Mucosa of gallbladder (tissue), 1 donor: ENCODE data around the gene NR1I3. TPM values are rescaled to one million over a fixed set of nuclear protein-coding genes. Genes with fewer than 3 reads are reported as not detected.
A peak's percentile ranks its signal among the peaks of the same experiment; 100 is the strongest.
"Not testable (repeated sequence)": the region's sequence is repeated elsewhere in the genome, so short reads cannot be mapped to it uniquely, and the experiment has no call there.

Source experiments
- DNase-seq: peaks from one replicate; pipeline ENCODE4 v3.0.0-alpha.2; 2020; ENCODE audit warnings: low spot score
- total RNA-seq: library from RNA; stranded (reverse); gene quantifications from one replicate; pipeline ENCODE4 v1.2.1, GENCODE V29; 2021
- donor health status: DM: no; HTN: no; CAD: no.

The NR1I3 gene, protein sequence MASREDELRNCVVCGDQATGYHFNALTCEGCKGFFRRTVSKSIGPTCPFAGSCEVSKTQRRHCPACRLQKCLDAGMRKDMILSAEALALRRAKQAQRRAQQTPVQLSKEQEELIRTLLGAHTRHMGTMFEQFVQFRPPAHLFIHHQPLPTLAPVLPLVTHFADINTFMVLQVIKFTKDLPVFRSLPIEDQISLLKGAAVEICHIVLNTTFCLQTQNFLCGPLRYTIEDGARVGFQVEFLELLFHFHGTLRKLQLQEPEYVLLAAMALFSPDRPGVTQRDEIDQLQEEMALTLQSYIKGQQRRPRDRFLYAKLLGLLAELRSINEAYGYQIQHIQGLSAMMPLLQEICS
- not detected for total RNA-seq

DNA sequence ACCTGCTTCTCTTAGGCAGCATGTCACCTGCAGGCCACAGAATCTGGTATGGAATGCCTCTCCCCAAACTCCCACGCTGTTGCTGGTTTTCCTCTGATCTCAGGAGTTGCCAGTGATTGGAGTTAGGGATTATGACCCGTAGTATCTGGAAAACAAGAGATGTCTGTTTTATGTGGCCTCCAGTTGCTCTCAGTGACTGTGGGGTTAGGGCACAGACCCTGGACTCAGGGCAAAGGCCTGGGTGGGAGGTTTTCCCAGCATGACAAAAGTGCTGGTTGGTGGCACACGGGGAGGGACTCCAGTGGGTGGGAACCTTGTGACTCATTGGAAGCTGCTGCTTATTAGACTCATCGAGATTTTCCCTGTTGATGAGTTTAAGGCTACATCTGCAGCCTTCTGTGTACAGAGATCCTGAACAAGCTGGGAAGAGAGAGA, at the start of gene NR1I3:
Gene NR1I3, minus strand, starts transcription at position 165 of the 435 bp plus-strand sequence. CDS start 1,638 bp downstream, outside the sequence.
- DNase-seq = no peak

DNA sequence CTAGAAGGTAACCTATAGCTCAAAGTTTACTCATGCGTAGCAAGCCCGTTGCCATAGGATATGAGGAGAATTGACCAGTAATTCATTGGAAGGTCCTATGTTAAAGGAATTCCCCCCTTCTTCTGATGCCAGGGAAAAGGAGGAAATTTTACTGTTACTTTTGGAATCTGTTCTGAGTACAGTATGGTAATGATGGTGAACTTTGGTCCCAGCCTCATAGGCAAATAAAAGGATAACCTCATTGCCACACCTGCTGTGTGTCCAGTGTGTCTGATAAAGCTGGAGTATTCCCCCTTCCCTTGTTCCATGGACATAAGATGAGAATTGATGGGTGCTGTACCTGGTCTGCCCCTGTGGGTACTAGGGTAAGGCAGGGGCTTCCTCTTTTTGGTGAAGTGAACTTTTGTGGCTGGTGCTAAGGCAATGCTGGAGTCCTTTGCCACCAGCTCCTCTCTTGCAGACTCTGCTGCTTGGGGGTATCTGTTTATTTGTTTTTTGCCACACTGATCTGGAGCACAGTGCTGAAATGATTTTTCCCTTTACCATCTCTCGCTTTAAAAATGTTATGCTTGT, 49.6 kb upstream of the NR1I3 start:
- DNase-seq = no peak

DNA sequence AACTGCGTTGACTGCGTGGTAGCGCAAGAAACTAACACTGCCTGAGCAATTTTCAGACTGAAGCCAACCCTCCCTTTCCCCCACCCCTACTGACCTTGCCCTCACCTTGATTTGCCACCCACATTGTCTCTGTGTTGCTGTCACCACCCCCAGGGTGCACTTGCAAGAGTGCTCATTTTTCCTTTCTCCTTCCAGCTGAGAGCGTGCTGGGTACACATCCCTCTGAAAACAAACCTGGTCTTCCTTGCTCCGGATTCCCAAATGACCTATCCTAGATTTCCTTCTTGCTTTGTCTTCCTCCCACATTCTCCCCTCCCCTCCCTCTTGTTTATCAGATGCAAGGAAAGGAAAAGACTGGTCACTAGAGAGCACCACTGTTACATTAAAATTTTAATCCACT, 47.5 kb upstream of the NR1I3 start:
- no peak for DNase-seq

DNA sequence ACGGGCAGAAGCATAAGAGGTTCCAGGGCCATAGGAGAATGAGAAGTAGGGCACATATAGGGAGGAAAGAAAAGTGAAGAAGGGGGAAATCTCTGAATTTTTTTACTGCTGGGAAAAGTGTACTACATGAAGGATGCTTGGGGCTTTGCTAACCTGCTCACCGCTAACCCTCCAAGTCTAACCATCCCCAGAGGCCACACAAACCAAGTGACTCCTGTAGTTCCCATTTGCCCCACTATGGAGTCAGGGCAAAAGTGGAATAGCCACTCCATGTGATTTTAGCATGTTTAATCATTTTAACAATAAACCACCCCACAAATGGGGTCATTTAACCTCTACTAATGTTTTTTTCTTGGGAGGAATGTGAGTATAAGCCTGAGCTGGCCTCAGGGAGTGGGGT, 47.1 kb upstream of the NR1I3 start:
- DNase-seq = no peak

DNA sequence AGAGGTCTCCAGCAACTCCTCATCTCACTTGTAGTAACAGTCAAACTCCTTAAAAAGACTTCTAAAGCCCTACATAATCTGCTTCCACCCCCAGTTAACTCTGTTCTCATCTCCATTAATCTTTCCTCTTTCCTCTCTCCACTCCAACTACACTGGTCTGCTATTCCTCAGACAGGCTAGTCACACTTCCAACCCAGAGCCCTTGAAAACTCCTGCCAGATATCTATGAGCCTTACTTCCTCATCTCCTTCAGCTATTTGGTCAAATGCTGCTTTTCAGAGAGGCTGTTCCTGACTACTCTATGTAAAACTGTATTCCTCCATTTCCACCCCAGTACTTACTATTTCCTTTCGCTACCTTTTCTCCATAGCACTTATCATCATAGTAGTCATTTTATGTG, 45.0 kb upstream of the NR1I3 start:
- no peak for DNase-seq

DNA sequence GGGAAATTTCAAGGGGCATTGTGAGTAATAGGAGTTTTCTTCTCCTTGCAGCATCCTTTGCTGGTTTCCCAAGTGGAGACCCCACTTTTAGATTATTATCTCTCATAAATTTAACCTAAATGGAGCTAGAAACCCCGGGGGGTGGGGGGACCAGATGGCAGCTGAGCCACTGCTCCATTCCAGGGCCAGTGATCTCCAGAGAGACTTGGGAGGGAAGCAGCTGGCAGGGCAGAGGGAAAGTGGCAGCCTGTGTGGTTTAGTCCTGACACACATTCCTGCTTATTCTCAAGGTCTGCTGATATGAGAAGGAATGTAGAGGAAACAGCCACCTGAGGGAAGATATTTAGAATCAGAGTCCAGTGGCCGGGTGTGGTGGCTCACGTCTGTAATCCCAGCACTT, 36.9 kb upstream of the NR1I3 start:
- DNase-seq = no peak

DNA sequence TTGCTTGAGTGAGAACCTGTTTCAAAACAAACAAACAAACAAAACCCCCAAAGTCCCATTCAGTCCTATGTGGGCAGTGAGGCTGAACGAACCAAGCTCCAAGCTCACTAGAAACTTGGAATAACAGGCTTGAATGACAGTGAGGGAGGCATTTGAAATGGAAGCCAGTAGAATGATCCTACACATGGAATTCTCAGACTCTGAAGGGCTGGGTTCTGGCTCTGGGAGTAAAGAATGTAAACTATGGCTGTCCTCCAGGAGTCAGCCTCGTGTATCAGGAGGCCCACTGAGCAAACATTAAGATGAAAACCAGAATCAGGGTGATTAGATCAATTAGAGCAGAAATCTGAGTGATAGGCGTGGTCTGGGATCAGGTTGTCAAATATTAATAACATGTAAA, 35.4 kb upstream of the NR1I3 start:
- DNase-seq = no peak

DNA sequence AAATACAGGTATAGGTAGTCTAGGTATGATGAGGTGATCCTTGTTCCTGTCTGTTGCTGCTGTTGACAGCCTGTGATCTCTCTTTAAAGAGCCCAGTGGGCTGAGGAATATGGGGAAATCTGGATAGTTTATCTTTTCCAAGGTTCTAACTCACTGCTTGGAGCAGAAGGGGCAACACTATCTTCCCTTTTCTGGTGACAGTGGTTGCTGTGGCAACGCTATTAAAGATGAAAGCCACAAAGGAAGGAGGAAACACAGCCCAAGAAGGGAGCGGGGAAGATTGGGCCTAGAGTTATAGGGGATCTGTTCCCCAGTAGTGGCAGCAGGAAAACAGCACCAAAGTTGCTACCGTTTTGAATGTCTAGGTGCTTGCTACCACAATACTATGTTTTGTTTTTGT, 29.3 kb upstream of the NR1I3 start:
- no peak for DNase-seq

DNA sequence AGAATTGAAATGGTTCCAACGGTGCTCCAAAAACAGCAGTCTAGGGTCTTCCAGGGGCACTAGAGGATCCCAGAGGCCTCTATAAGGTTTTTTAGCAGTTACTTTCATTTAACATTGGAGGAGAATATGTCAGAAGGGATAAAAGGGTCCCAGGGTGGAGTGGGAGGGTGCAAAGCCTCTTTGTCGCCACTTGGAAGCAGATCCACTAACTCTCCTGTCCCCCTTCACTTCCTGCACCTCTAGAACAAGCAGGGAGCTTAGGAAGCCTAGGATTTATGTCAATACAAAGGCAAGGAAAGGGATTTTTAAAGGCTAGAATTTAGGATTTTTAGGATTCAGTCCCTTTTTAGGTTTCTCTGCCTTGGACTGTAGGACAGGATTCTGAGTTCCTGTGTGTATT, 28.8 kb upstream of the NR1I3 start:
- DNase-seq = no peak

DNA sequence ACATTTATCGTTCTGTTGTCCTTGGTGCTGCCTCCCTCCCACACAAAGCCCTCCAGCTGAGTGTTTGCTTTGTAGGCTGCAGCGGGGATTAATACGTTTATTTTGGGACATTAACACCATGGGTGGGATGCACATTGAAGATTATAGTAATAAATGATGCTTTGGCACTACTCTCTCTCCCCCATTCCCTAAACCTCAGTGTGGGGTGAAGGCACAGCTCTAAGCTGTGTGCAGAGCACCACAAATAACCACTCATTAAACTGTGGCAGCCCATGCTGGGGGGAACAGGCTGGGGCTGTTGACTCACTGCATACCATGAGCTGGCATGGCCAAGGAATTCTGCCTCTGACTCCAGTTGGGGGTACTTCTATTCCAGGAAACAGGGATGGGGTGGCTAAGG, 28.2 kb upstream of the NR1I3 start:
- DNase-seq = no peak

DNA sequence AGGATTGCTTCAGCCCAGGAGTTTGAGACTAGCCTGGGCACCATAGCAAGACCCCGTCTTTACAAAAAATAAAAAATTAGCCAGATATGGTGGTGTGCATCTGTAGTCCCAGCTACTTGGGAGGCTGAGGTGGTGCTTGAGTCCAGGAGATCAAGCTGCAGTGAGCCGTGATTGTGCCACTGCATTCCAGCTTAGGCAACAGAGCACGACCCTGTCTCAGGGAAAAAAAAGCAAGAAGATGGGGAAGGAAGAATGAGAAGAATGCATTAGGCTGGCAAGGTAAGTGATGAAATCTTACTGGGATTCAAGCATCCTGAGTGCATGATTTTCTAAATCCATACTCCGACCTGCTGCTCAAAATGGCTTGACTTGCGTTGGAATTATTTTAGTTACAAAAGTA, 27.3 kb upstream of the NR1I3 start:
- DNase-seq = no peak

DNA sequence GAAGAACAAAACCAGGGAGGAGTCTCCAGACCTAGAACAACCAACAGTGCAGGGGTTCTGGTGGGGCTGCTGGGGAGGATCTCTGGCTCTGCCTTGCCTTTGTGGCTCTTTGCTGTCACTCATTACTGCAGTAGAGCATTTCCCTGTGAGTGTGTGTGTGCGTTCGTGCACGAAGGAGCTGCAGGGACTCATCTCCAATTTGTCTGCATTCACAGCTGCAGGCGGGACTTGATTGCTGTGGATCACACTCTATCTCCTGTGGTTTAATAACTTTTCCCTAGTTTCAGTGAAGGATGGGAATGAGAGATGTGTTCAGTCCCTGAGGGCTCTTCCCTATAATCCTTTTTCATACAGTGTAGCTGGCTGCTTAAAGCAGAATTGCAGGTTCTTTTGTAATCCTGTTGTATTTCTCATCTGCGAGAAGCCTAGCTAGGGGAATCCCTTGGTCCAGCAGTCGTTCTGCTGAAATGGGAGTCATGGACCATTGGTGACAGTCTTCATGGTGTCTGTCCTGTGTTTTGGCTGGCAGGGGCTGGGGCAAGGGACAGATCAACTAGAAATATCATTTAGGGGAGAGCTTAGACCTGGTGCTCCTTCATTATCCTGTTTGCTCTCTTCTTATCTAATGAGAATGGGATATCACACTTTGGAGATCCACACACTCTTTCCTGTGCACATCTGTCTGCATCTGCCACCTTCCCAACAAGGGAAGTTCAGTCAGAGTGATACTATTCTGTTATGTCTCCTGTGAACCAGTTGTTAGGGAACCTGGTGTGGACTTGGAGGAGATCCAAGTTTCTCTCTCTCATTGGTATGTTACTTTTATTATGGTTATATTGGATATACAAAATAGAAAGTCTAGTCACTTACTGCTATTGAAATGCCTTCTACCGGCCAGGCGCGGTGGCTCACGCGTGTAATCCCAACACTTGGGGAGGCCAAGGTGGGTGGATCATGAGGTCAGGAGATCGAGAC, 23.5 kb upstream of the NR1I3 start:
- no peak for DNase-seq

DNA sequence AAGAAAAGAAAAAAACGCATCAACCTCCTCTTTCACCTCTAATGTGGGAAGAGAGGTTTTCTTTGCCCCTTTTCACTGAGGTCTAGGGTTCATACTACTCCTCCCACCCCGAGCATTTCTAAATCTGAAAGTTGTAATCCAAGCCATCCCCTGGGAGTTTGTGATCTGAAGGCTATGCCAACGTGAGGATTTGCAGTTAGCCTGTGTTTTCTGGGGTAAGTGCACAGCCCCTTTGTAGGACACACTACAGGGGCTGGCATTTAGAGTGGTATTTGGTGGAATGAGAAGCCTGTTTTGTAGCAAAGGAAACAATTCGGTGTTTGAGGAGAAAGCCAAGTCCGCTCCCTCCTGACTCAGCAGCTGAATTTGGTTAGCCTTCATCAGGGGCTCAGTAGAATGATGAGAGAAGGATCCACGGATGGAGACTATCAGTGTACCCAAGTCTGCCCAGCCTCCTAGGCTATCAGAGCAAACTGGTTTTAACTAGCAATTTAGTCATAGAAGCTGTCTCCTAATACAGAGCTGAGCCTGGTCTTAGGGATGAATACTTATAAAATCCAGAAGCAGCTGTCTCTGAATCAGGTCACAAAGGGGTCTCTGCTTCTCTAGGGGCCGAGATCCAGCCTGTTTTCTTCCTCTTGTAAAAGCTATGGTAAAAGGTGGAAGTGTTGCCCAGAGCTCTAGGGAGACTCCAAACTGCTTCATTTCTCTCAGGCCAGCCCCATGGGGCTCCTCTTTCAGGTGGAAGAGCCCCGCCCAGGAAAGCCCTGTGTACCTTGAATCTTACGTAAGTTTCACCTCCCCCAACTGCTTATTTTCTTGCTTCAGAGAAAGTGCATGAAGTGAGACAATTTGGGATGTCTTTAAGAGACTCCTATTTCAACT, 22.6 kb upstream of the NR1I3 start:
- no peak for DNase-seq

DNA sequence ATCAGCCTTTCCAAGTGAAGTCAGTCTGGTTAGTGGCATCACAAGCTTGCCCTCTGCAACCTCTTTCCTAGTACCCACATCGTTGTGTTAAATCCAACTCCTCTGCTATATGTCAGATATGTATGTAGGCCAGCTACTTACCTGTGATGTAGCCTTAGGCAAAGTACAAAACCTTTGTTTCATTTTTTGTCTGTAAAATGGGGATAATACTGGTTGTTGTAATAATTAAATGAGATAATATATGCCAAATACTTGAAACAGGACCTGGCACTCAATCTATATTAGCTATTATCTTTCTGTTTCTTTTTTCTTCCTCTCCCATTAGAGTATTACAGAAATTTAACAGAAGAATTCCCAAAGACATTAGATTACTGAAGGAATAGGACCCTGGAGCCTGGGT, 21.8 kb upstream of the NR1I3 start:
- DNase-seq = no peak

DNA sequence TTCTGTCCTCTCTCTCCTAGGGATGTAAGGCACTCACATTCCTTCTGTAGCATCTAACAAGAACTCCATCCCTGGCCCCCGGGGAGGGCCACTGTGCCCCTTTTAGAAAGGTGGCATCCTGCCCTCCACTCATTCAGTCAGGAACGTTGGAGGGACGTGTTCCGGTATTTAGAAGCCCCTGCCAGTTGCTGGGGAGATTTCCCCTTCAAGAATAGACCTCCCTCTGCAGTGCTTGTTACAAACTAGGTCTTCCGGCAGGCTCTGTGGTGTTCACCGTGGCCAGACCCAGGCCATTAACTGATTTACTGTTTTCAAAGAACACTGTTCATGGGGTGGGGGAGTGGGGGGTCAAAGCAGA, 21.3 kb upstream of the NR1I3 start:
- no peak for DNase-seq

DNA sequence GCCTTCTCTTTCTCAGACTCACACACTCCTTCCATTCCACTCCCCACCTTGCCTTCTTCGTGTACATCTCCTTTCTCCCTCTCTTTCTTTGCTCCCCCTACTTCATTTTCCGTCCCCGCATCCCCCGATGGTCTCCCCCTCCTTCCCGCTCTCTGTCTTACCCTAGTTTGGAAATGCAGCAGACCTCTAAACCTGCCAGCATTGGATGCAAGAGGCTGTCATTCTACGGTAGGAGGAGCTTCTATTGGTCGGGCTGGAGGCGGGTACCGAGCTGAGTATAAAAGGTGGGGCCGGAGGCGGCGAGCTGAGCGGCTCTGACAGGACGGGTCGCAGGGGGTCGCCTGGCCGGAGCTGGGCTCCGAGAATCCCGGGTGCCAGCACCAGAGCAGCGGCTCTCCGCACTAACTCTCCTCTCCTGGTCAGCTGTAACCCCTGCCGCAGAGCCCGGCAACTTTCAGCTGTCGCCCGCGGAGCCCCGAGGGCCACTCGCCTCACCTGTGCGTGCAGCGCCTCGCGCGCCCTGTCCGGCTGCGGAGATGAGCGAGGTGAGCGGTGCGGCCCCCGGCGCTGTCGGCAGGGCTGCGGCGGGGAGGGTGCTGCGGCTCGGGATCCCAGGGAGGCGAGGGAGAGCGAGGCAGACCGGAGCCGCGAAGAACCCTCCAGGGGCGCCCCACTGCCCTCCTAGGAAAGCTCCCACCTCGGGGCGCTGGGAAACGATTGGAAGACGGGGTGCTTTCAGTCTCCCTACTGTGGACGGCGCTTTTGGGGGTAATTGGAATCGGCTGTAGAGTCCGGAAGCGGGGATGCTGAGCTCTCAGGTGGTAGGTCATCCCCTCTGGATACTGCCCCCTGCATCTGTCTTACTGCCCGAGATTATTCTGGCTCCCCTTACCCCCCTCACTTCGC, 20.7 kb upstream of the NR1I3 start, which contains the start of gene PCP4L1:
Gene PCP4L1, plus strand, starts transcription at position 307 of the 906 bp plus-strand sequence. Its CDS starts 230 bp downstream, at position 537.
- DNase-seq = peak; percentile 55

DNA sequence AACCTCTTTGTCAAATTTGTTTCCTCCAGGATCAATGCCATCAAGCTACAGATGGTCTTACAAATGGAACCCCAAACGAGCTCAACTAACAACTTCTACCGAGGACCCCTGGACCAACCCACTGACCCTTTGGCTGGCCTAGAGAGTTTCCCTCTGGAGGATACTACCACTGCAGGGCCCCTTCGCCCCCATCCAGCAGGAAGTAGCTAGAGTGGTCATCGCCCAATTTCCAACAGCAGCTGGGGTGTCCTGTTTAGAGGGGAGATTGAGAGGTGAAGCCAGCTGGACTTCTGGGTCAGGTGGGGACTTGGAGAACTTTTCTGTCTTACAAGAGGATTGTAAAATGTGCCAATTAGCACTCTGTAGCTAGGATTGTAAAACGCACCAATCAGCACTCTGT, 19.1 kb upstream of the NR1I3 start:
- not testable (repeated sequence) for DNase-seq

DNA sequence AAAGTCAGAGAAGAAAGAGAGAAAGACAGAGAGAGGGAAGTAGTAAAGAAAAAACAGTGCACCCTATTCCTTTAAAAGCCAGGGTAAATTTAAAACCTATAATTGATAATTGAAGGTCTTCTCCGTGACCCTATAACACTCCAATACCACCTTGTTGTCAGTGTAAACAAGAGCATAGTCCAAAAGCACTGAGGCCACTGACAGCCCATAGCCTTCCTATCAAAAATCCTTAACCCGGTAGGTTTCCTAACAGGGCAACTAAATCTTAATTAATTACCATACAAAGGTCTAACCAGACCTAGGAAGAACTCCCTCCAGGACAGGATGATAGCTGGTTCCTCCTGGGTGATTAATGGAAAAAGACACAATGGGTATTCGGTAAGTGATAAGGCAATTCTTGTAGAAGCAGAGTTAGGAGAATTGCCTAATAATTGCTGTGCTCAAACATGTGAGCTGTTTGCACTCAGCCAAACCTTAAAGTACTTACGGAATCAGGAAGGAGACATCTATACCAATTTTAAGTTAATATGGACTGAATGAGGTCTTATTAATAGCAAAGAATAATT, 18.0 kb upstream of the NR1I3 start:
- not testable (repeated sequence) for DNase-seq

DNA sequence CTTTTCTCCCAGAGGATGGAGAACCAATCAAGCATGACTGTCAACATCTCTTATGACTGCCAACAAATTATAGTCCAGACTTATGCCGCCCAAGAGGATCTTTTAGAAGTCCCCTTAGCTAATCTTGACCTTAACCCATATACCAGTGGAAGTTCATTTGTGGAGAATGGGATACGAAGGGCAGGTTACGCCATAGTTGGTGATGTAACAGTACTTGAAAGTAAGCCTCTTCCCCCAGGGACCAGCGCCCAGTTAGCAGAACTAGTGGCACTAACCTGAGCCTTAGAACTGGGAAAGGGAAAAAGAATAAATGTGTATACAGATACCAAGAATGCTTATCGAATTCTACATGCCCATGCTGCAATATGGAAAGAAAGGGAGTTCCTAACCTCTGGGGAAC, 17.3 kb upstream of the NR1I3 start:
- DNase-seq = not testable (repeated sequence)

DNA sequence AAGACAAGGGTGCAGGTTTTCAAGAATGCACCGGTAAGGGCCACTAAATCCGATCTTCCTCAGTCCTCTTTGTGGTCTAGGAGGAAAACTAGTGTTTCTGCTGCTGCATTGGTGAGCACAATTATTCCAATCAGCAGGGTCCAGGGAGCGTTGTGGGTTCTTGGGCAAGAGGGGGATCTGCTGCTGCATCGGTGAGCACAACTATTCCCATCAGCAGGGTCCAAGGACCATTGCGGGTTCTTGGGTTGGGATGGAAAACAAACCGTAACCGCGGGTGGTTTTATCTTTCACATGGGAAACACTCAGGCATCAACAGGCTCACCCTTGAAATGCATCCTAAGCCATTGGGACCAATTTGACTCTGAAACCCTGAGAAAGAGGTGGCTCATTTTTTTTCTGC, 13.6 kb upstream of the NR1I3 start:
- DNase-seq = no peak
